GM19035 (cell line): Measurements from ENCODE around the gene USP2.

Source experiments
- ATAC-seq: cut with Tn5 transposase; IDR thresholded peaks from one replicate; pipeline ENCODE4 v1.9.1; 2021; ENCODE audit not compliant: unreplicated experiment

Gene USP2

GRCh38 chr11:119332111-119332765 lies 49.3 kb downstream of the USP2 start:
- no peak for ATAC-seq

- ATAC-seq: no peak
Measured at GRCh38 chr11:119330237-119330636, 51.3 kb downstream of the USP2 start.

GRCh38 chr11:119329320-119329719 lies 52.2 kb downstream of the USP2 start:
- ATAC-seq: no peak

- ATAC-seq: no peak
Measured at GRCh38 chr11:119324189-119324588, 57.3 kb downstream of the USP2 start.

GRCh38 chr11:119323532-119324033 lies 57.9 kb downstream of the USP2 start:
- ATAC-seq: no peak

GRCh38 chr11:119322921-119323531 lies 58.5 kb downstream of the USP2 start:
- ATAC-seq: no peak

GRCh38 chr11:119322360-119322739 lies 59.1 kb downstream of the USP2 start:
- no peak for ATAC-seq

GRCh38 chr11:119320776-119321524 lies 60.5 kb downstream of the USP2 start:
- ATAC-seq: peak; percentile 48

GRCh38 chr11:119320240-119320775 lies 61.2 kb downstream of the USP2 start:
- no peak for ATAC-seq

GRCh38 chr11:119319700-119320239 lies 61.7 kb downstream of the USP2 start:
- ATAC-seq: no peak

- no peak for ATAC-seq
Measured at GRCh38 chr11:119319136-119319699, 62.3 kb downstream of the USP2 start.

- no peak for ATAC-seq
Measured at GRCh38 chr11:119318240-119319135, 63.0 kb downstream of the USP2 start.

- no peak for ATAC-seq
Measured at GRCh38 chr11:119317592-119318239, 63.8 kb downstream of the USP2 start.

- no peak for ATAC-seq
Measured at GRCh38 chr11:119316729-119317591, 64.5 kb downstream of the USP2 start, which contains the start of gene MCAM. Gene MCAM, minus strand, starts transcription at chr11:119317130. Its CDS starts 29 bp downstream, at chr11:119317101.

GRCh38 chr11:119316016-119316728 lies 65.3 kb downstream of the USP2 start:
- no peak for ATAC-seq

- ATAC-seq: no peak
Measured at GRCh38 chr11:119315131-119316015, 66.1 kb downstream of the USP2 start.

GRCh38 chr11:119314726-119315125 lies 66.8 kb downstream of the USP2 start:
- no peak for ATAC-seq
